K562 (cell line): Measurements from ENCODE around the gene OTULIN. TPM values are rescaled to one million over a fixed set of nuclear protein-coding genes. Genes with fewer than 3 reads are reported as not detected.
A peak's percentile ranks its signal among the peaks of the same experiment; 100 is the strongest.

Experiments used
- CREB1 ChIP-seq, 2 experiments: sonication (generic) in 1 of 2; formaldehyde crosslinking in 1 of 2; IDR thresholded peaks; 2 replicates each; pipeline versions ENCODE4 v1.6.1 to v1.8.0; 2012 to 2022; ENCODE audit warnings: inconsistent platforms in 1 of 2, mild to moderate bottlenecking in 1 of 2, missing genetic modification reagents in 1 of 2, moderate library complexity in 1 of 2
- MYC ChIP-seq, 2 experiments: fragments of 250-450 bp in 1 of 2; sonication (Bioruptor Pico) in 1 of 2; IDR thresholded peaks; 2 replicates each; pipeline versions ENCODE4 v1.5.1 to v1.6.1; 2012 to 2021; ENCODE audit warnings: low read depth in 2 of 2, borderline replicate concordance in 1 of 2, improper control_type of control experiment in 1 of 2, low read length in 1 of 2, mild to moderate bottlenecking in 1 of 2, moderate library complexity in 1 of 2
- POLR2G ChIP-seq: fragments of 200-400 bp; formaldehyde crosslinking; IDR thresholded peaks from 2 replicates; pipeline ENCODE4 v1.6.1; 2017; ENCODE audit warnings: low read depth, mild to moderate bottlenecking, antibody characterized with exemption, low read length, moderate library complexity
- RBM39 ChIP-seq: fragments of 200-400 bp; formaldehyde crosslinking; optimal IDR thresholded peaks from 2 replicates; pipeline ENCODE3; 2018; ENCODE audit warnings: low read depth, low read length
- RNF2 ChIP-seq: sonication (generic); IDR thresholded peaks from 2 replicates; pipeline ENCODE4 v1.6.1; 2016
- TGIF2 ChIP-seq: sonication (generic); formaldehyde crosslinking; IDR thresholded peaks from 2 replicates; pipeline ENCODE4 v1.8.1; 2022; ENCODE audit warnings: mild to moderate bottlenecking, missing genetic modification reagents, moderate library complexity
- ZBED1 ChIP-seq: IDR thresholded peaks from 2 replicates; pipeline ENCODE4 v1.6.1; 2014
- ZC3H4 ChIP-seq: sonication (generic); formaldehyde crosslinking; IDR thresholded peaks from 2 replicates; pipeline ENCODE4 v1.9.0; 2021; ENCODE audit warnings: missing genetic modification reagents, borderline replicate concordance
- ZFPM2 ChIP-seq: fragments of 250-450 bp; sonication (Bioruptor Pico); IDR thresholded peaks from 2 replicates; pipeline ENCODE4 v1.5.1; 2022; ENCODE audit warnings: mild to moderate bottlenecking
- polyA plus RNA-seq, 8 experiments: library from polyadenylated mRNA; depleted of rRNA in 4 of 8; stranded (reverse) in 5 of 8; unstranded in 3 of 8; fragments of >200 nt; fragmentation: Nextera tagmentation in 2 of 8; fragmentation: Illumina TruSeq in 1 of 8; extraction: Ambion mirVana in 2 of 8; extraction: Trizol in 1 of 8; gene quantifications; 2 replicates each; pipeline versions ENCODE4 v1.2.1 to v1.2.3, GENCODE V29; 2011 to 2014; ENCODE audit warnings: inconsistent platforms in 1 of 8, missing spikeins in 1 of 8
- total RNA-seq, 7 experiments: library from RNA; depleted of rRNA in 6 of 7; stranded (reverse); fragments of >200 nt in 6 of 7; fragmentation: Illumina TruSeq in 2 of 7; extraction: Trizol in 2 of 7; gene quantifications; 2 replicates each; pipeline versions ENCODE4 v1.2.1 to v1.2.3, GENCODE V29; 2011 to 2021; ENCODE audit warnings: low replicate concordance in 1 of 7
- TF ChIP-seq, protein P1 (sequence below), 2 experiments: fragments of 450-650 bp; formaldehyde crosslinking in 1 of 2; IDR thresholded peaks; 2 replicates each; pipeline versions ENCODE4 v1.4.0 to v1.6.1; 2014 to 2020; ENCODE audit warnings: mild to moderate bottlenecking in 2 of 2, borderline replicate concordance in 1 of 2, low read depth in 1 of 2
- TF ChIP-seq, protein P2 (sequence below): sonication (generic); formaldehyde crosslinking; IDR thresholded peaks from 2 replicates; pipeline ENCODE4 v1.8.0; 2022; ENCODE audit warnings: mild to moderate bottlenecking, missing genetic modification reagents, borderline replicate concordance
- TF ChIP-seq, protein P3 (sequence below): fragments of 250-450 bp; sonication (Bioruptor Pico); IDR thresholded peaks from 2 replicates; pipeline ENCODE4 v1.9.0; 2021; ENCODE audit warnings: mild to moderate bottlenecking

The OTULIN gene
- total and polyA plus RNA-seq, 9 of the 15 experiments (the other 6 are each of a cell fraction or from before 2014, with no cell fraction given): 3.3 to 33.6 (median 20.1) TPM

DNA sequence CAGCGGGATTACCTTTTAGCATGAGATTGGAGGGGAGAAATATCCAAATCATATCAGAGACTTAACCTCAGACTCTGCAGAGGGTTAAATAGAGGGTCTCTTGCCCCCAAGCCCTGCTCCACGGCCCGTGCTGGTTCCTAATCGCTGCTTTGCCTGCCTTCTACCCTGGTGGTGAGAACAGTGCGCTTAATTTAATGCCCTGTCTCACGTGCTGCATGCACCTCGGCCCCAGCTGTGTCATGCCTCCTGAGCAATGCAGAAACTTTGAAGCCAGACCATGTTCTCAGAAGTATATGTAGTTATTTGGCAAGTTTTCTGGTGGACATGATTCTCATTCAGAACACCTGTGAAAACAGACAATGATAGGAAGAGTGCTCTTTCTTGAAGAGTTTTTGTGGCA is 1.4 kb downstream of the OTULIN start (continued):
- TF ChIP-seq, protein P1, sequence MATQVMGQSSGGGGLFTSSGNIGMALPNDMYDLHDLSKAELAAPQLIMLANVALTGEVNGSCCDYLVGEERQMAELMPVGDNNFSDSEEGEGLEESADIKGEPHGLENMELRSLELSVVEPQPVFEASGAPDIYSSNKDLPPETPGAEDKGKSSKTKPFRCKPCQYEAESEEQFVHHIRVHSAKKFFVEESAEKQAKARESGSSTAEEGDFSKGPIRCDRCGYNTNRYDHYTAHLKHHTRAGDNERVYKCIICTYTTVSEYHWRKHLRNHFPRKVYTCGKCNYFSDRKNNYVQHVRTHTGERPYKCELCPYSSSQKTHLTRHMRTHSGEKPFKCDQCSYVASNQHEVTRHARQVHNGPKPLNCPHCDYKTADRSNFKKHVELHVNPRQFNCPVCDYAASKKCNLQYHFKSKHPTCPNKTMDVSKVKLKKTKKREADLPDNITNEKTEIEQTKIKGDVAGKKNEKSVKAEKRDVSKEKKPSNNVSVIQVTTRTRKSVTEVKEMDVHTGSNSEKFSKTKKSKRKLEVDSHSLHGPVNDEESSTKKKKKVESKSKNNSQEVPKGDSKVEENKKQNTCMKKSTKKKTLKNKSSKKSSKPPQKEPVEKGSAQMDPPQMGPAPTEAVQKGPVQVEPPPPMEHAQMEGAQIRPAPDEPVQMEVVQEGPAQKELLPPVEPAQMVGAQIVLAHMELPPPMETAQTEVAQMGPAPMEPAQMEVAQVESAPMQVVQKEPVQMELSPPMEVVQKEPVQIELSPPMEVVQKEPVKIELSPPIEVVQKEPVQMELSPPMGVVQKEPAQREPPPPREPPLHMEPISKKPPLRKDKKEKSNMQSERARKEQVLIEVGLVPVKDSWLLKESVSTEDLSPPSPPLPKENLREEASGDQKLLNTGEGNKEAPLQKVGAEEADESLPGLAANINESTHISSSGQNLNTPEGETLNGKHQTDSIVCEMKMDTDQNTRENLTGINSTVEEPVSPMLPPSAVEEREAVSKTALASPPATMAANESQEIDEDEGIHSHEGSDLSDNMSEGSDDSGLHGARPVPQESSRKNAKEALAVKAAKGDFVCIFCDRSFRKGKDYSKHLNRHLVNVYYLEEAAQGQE (IDR thresholded peaks at IDR 0.05; ENCODE audit: borderline replicate concordance): peak; percentile 5; the same call in 1 of the 2 replicates
- TF ChIP-seq, protein P1 (CRISPR knock-in tag; IDR thresholded peaks at IDR 0.05; ENCODE audit: low read depth): no peak
- TF ChIP-seq, protein P2, sequence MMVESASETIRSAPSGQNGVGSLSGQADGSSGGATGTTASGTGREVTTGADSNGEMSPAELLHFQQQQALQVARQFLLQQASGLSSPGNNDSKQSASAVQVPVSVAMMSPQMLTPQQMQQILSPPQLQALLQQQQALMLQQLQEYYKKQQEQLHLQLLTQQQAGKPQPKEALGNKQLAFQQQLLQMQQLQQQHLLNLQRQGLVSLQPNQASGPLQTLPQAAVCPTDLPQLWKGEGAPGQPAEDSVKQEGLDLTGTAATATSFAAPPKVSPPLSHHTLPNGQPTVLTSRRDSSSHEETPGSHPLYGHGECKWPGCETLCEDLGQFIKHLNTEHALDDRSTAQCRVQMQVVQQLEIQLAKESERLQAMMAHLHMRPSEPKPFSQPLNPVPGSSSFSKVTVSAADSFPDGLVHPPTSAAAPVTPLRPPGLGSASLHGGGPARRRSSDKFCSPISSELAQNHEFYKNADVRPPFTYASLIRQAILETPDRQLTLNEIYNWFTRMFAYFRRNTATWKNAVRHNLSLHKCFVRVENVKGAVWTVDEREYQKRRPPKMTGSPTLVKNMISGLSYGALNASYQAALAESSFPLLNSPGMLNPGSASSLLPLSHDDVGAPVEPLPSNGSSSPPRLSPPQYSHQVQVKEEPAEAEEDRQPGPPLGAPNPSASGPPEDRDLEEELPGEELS (CRISPR knock-in tag): peak; percentile 89; the same call in 1 of the 2 replicates
- TF ChIP-seq, protein P3, sequence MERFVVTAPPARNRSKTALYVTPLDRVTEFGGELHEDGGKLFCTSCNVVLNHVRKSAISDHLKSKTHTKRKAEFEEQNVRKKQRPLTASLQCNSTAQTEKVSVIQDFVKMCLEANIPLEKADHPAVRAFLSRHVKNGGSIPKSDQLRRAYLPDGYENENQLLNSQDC: no peak
- no peak for TF ChIP-seq CREB1 (IDR thresholded peaks at IDR 0.05)
- peak; percentile 41; the same call in 1 of the 2 replicates for TF ChIP-seq CREB1 (CRISPR knock-in tag; IDR thresholded peaks at IDR 0.05)
- no peak for TF ChIP-seq ZC3H4 (CRISPR knock-in tag)
- no peak for TF ChIP-seq ZBED1
- peak; percentile 23; the same call in 1 of the 2 replicates for TF ChIP-seq MYC (IDR thresholded peaks at IDR 0.05; ENCODE audit: low read depth, low read length)
- TF ChIP-seq MYC (CRISPR knock-in tag; IDR thresholded peaks at IDR 0.05; ENCODE audit: borderline replicate concordance, low read depth): no peak
- TF ChIP-seq RBM39: no peak
- no peak for TF ChIP-seq TGIF2 (CRISPR knock-in tag)
- 0 out of 2 replicates have a peak, but pooled peaks have one; percentile 48 for TF ChIP-seq RNF2
- TF ChIP-seq ZFPM2 (CRISPR knock-in tag): no peak
- TF ChIP-seq POLR2G: no peak
